Stimulated activated CD8-positive, alpha-beta memory T cell treated with anti-CD3 and anti-CD28 coated beads, Interleukin-4, amount 100 ng/mL, for 1 hour (primary cell): ENCODE measurements around the gene CCNK.

Experiments used
- DNase-seq, 2 donors: peaks; one replicate each; pipeline ENCODE4 v3.0.0-alpha.2; 2020; ENCODE audit warnings: low read depth in 2 of 2, low spot score in 1 of 2

Gene CCNK

GRCh38 chr14:99551034-99551922, 70.1 kb downstream of the CCNK start:
- DNase-seq = no peak

GRCh38 chr14:99552021-99552553, 70.9 kb downstream of the CCNK start:
- no peak for DNase-seq

- DNase-seq = no peak
Measured at GRCh38 chr14:99552572-99553216, 71.5 kb downstream of the CCNK start.

GRCh38 chr14:99554184-99554583, 73.0 kb downstream of the CCNK start:
- no peak for DNase-seq

GRCh38 chr14:99554757-99555531, 73.7 kb downstream of the CCNK start:
- DNase-seq = no peak

GRCh38 chr14:99556134-99556791, 75.1 kb downstream of the CCNK start:
- no peak for DNase-seq

- DNase-seq = no peak
Measured at GRCh38 chr14:99559286-99559990, 78.2 kb downstream of the CCNK start.

GRCh38 chr14:99560403-99560802, 79.2 kb downstream of the CCNK start:
- DNase-seq = no peak

GRCh38 chr14:99560922-99561683, 79.9 kb downstream of the CCNK start:
- no peak for DNase-seq

- no peak for DNase-seq
Measured at GRCh38 chr14:99561864-99562263, 80.7 kb downstream of the CCNK start.
